NCI-H1417 treated with DMSO at 0.1 percent for 48 hours (cell line): ENCODE results near the gene GNB1.

Experiments used
- DNase-seq: peaks from one replicate; lab custom pipeline; 2025; lab: John Stamatoyannopoulos, UW

Gene GNB1

GRCh38 chr1:1825217-1825616, 65.7 kb downstream of the GNB1 start:
- no peak for DNase-seq

GRCh38 chr1:1819762-1820161, 71.1 kb downstream of the GNB1 start:
- DNase-seq = no peak

- no peak for DNase-seq
These were observed 73.7 kb downstream of the GNB1 start for GRCh38 chr1:1817221-1817620.

- no peak for DNase-seq
These were observed 75.1 kb downstream of the GNB1 start for GRCh38 chr1:1815606-1816281.

GRCh38 chr1:1809489-1809888, 81.4 kb downstream of the GNB1 start:
- DNase-seq = no peak

- no peak for DNase-seq
These were observed 82.7 kb downstream of the GNB1 start for GRCh38 chr1:1808206-1808605.

GRCh38 chr1:1806890-1807289, 84.0 kb downstream of the GNB1 start:
- no peak for DNase-seq

GRCh38 chr1:1804301-1804700, 86.6 kb downstream of the GNB1 start:
- no peak for DNase-seq

GRCh38 chr1:1802871-1803270, 88.0 kb downstream of the GNB1 start:
- DNase-seq = no peak

- DNase-seq = no peak
These were observed 91.2 kb downstream of the GNB1 start for GRCh38 chr1:1799716-1800115.

GRCh38 chr1:1797731-1798341, 93.1 kb downstream of the GNB1 start:
- DNase-seq = no peak

GRCh38 chr1:1796466-1796865, 94.4 kb downstream of the GNB1 start:
- no peak for DNase-seq

- DNase-seq = no peak
These were observed 95.9 kb downstream of the GNB1 start for GRCh38 chr1:1794999-1795398.

GRCh38 chr1:1793481-1794244, 97.2 kb downstream of the GNB1 start:
- DNase-seq = no peak

GRCh38 chr1:1788646-1789431, 102.0 kb downstream of the GNB1 start:
- DNase-seq = no peak

- DNase-seq = no peak
These were observed 102.8 kb downstream of the GNB1 start for GRCh38 chr1:1788136-1788535.

- DNase-seq = no peak
These were observed 103.9 kb downstream of the GNB1 start for GRCh38 chr1:1786836-1787605.

- no peak for DNase-seq
These were observed 105.2 kb downstream of the GNB1 start for GRCh38 chr1:1785666-1786065.

- no peak for DNase-seq
These were observed 106.0 kb downstream of the GNB1 start for GRCh38 chr1:1784933-1785332.

- DNase-seq = no peak
These were observed 107.6 kb downstream of the GNB1 start for GRCh38 chr1:1783320-1783719.

- no peak for DNase-seq
These were observed 108.3 kb downstream of the GNB1 start for GRCh38 chr1:1782399-1783221.
